H4 (cell line): ENCODE measurements around the gene HNRNPR. TPM values are rescaled to one million over a fixed set of nuclear protein-coding genes. Genes with fewer than 3 reads are reported as not detected.

Experiments used
- DNase-seq: peaks from one replicate; pipeline ENCODE4 v3.0.0-alpha.2; 2015; ENCODE audit warnings: low spot score
- total RNA-seq: library from RNA; depleted of rRNA; stranded (reverse); fragments of >200 nt; shearing (Covaris generic); gene quantifications from 2 replicates; pipeline ENCODE4 v1.2.3, GENCODE V29; 2014

HNRNPR gene
- total RNA-seq, 1 experiment from 2014 or later = 180 TPM

DNA sequence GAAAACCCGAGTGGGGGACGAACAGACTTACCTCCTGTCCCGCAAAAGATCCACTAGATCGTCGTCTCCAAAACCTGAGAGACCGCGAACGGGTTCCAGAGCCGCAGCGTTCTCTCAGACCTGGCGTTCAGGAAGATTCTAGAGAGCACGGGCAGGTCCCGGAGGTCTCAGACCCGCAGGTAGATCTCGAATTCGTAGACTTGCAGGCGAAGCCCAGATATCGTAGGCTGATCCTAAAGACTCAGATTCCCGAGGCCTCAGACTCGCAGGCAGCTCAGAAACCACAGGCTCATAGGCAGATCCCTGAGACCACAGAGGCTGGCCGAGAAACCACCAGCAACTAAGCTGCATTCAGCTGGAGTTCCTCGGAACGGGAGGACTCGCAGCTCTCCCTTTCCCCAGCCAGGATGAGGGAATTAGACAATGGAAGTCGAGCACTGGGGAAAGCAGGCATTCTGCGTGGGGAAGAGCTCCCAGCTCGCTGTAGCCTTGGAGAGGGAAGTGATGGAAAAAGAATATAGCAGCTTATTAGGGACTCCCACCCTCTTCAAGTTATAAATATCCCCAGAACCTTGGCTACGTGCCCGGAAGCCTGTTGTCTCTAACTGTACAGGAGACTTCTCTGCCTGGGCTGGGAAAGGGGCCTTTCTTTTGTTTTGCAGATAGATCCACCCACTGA lies 25.4 kb upstream of the HNRNPR start, which contains the start of gene ZNF436:
ZNF436 (minus strand) TSS at position 502 of the 679 bp plus-strand sequence. CDS start 1,831 bp downstream, outside the sequence.
- peak; percentile 77 for DNase-seq

DNA sequence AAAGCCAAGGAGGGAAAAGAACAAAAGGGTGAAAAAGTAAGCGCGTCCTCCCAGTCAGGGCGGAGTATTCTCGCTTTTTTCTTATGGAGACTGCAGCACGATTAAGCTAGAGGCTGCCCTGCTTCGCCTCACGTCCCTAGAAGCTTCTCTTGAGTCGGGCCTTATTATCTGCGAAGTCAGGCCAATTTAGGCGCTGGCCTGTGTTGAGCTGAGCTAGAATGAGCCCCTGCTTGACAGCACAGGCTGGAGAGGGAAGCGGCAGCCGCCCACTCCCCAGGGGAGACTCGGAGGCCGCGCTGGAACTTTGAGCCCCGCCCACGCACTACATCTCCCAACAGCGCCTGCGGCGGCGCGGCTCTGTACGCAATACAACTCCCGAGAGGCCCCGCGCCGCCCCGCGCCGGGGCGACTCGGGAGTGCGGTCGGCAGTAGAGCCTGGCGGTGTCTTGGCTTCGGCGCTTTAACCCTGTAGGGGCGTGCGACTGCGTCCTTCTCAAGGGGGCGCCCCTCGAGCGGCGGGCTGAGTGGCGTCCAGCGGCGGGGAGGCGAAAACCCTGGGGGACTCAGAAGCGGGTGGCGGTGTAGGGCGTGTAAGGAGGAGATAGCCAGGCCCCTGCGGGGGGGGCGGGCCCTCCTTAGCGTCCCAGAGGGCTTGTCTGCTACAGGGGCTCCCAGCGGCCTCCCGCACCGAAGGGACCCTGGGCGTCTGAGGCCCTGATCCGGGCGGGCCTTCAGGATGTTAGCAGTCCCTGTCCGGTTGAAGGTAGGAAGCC lies 24.7 kb upstream of the HNRNPR start:
- DNase-seq = peak; percentile 82

DNA sequence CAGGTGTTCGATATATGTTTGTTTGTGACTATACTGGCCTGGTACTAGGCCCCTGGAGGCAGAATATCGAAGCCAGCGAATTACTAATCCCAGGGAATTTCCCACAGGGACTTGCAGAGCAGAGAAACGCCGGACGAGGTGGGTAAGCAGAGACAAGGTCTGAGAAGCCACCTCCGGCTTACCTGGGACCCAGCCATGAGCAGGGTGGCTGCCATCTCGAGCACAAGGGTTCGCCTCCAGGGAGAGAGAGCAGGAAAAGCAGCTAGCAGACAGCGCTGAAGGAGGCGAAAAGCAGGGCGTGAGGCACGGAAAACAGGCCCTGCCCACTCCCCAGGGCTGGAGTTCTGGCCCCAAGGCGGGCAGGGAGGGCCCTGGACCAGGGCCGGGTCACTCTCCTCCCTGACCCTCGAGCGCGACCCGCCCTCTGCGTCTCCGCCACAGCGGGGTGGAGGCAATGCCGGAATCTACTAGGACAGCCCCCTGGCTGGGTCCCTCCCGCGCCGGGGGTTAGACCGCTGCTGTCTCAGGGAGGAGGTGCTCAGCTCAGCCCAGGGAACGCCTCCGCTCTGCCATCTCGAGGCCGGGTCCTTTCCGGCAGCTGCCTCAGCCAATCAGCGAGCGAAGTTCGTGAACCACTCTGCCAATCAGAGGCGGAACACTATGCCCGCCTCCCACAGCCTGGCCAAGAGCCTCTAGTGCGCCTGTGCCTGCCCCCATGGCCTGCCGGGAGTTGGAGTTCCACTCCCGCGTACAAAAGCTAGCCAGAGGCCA lies 23.9 kb upstream of the HNRNPR start:
- DNase-seq = peak; percentile 99

DNA sequence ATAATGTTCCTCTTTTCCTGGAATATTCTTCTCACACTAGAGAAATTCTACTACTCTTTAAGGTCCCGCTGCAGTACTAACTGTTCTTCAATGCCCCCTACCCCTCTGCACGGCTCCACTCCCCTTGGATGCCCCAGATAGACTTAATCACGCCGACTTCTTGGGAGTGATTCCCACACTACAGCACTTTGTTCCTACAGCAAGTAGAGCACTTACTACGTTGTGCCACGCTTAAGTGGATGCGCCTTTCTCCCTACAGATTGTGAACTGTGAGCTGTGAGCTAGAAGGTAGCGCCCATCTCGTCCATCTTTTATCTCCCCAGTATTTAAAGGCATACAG lies 23.3 kb upstream of the HNRNPR start:
- DNase-seq = no peak

DNA sequence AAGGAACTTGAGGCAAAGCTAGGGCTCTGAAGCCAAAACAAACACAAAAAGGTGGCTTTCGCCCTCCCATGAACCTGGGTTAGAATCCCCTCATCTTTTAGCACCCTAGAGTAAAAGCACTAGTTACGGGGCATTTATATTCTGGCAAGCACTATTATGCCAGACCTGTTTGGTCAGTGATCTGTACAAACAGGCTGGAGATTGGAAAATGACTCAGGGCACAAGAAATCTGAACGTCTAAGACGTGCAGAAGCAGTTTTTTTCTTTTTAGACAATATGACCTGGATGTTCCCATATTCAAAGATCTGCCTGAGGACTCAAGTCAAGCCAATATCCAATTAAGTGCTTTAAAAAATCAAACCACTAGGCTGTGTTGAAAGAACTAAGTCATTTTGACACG lies 22.5 kb upstream of the HNRNPR start:
- no peak for DNase-seq

DNA sequence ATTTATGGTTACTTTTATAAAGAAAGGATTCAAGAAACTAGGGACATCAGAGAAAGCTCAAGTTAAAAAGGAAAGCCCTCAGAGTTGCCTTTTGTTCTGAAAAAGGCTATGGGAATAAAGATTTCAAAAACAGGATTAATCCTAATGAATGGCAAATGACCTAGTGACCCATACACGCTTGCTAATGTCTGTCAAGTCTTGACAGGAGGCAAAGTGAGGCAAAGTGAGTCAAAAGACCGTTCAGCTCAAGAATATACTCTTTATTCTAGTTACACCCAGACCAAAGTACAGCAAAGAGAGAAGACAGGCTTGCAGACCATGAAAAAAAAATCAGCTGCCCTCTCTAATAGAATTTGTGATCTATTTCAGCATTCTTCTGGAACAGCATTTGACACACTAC lies 22.1 kb upstream of the HNRNPR start:
- no peak for DNase-seq

DNA sequence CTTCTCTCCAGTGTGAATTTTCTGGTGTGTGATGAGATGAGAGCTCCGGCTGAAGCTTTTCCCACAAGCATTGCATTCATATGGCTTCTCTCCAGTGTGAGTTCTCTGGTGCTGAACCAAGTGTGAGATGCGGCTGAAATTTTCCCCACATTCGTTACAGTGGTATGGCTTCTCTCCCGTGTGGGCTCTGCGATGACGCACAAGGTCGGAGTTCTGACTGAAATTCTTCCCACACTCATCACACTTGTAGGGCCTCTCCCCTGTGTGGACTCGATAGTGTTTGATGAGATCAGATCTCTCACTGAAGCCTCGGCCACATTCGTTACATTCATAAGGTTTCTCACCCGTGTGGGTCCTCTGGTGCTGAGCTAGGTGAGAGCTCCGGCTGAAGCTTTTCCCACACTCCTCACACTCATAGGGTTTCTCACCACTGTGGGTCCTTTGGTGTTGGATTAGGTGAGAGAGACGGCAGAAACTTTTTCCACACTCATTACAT lies 18.2 kb upstream of the HNRNPR start:
- DNase-seq = no peak

DNA sequence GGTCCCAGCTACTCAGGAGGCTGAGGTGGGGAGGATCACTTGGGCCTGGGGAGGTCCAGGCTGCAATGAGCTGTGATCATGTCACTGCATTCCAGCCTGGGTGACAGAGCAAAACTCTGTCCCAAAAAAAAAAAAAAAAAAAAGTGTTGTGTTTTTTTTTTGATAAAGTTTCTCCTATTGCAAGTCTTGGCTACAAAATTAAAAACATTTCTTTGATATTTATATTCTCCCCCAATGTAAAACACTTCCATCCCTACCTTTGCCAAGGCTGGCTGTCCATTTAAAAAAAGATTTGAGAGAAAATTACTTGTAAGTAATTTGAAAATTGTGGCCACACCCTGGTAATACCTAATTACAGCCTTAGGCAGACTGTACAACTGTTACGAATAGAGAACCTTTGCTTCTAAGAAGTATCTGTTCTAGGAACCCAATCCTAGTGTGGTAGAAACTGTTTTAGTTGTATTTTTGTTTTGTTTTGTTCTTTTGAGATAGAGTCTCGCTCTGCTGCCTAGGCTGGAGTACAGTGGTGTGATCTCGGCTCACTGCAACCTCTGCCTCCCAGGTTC lies 14.3 kb upstream of the HNRNPR start:
- DNase-seq = no peak

DNA sequence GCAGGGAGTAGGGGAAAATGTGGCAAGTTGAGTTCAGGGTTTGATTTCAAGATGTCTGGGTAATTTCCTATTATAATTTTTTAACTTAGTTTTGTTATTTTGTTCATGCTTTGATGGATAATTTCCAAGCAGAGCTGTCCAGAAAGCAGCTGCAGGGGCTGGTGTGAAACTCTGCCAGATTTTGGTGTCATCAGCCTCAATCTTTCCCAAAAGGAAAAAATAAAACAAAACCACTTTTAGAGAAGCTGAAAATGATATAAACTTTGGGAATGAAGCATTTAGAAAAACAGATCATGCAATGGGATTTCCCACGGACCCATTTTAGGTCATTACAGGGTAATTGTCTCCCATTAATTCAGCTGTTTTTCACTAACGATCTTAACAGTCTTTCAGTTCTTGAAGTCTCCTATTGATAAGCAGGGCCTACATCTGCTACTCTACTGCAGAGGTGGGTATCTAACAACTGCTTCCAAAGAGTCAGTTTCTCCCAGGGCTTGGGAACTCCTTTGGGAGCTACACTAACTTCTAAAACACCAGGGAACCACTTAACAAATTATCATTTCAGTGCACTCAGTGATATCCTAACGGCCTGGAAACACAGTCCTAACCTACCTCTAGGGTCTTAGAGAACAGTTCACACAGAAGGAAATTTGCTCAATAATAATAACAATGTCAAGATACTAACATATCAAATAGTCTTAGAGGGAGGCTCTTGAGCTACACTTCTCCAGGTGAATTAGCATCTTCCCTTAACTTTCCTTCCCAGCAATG lies 13.2 kb upstream of the HNRNPR start:
- no peak for DNase-seq

DNA sequence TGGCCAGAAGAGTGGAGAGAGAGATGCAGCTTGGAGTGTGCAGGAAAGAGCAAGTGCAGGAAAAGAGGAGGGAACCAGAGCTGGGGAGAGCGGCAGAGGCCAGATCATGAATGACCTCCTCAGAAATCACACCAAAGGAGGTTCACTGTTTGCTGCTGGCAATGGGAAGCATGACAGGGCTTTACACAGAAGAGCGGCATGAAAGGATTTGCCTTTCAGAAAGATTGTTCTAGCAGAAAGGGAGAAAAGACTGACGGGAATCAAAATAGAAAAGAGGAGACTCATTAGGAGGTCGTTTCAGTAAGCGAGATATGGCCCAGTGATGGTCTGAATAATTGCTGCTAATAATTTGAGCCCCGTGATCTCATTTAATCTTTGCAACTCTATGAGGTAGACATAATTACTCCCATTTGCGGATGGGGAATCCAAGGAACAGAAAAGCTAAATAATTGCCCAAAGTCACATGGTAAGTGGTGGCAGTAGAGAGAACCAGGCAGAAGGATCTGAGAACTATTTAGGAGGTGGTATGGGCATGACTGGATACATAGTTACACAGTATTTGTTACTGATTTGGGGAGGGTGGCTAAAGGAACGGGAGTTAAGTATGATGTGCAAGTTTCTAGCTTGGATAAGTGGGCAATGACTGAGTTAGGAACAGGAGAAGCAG lies 12.5 kb upstream of the HNRNPR start:
- DNase-seq = no peak

DNA sequence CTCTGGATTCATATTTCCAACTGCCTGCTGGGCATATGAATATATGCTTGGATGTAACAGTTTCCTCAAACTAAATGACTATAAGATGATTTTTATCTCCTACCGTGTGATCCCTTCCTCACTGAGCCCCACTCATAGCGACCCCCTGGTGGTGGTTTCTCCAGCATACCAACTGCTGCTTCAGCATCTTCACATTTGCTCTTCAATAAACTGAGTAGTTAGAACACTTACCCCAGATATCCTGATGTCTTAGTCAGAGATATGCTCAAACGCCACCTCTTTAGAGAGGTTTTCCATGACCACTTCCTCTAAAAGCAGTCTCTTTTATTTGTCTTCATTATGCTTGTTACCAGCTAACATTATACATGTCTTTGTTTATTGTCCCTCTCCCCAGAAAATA lies 10.2 kb upstream of the HNRNPR start:
- DNase-seq = no peak

DNA sequence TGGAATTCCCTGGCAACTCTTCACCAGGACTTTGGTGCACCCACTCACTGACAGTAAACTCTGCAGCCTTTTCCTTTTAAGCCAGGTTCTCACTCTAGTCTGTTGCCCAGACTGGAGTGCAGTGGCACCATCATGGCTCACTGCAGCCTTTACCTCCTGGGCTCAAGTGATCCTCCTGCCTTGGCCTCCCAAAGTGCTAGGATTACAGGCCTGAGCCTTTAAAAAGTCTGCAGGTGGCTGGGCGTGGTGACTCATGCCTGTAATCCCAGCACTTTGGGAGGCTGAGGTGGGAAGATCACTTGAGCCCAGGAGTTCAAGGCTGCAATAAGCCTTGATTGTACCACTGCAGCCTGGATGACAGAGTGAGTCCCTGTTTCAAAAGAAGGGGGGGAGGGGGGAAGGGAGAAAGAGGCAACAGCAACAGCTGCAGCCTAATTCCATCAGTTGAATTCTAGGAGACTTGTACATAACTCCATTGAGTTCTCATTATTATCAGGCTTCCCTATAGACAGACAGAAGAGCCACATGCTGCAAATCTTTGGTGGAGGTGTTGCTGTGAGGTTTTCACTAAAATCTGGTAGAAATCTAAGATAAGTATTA lies 8.1 kb upstream of the HNRNPR start:
- DNase-seq = no peak

DNA sequence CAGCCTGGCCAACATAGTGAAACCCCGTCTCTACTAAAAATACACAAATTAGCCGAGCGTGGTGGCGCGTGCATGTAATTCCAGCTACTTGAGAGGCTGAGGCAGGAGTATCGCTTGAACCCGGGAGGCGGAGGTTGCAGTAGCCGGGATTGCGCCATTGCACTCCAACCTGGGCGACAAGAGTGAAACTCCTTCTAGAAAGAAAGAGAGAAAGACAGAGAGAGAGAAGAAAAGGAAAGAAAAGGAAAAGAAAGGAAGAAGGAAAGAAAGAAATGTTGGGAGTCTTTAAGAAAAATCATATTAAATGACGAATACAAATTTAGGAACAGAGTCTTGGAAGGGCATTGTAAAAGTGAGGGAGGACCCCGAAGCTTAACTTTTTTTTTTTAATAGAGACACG lies 1.8 kb upstream of the HNRNPR start:
- no peak for DNase-seq

DNA sequence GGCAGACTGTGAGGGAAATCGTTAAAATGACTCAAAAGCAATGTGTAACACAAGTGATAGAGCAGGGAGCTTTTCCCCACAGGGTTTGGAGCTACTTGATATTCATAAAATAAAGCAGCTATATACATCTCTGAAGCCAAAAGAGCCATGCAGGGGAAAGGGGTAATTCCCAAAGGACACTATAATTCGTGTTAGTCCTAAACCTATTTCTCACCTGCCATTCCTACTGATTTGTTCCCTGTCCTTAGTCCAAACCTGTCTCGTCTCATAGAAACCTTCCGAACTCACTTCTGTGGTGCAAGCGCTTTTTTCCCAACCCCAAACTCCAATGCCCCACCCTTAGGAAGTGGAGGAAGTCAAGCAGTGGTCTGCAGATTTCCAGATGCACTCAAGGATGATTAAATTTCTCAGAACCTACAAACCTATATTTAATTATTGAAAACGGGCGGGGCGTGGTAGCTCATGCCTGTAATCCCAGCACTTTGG lies 946 bp upstream of the HNRNPR start:
- no peak for DNase-seq

DNA sequence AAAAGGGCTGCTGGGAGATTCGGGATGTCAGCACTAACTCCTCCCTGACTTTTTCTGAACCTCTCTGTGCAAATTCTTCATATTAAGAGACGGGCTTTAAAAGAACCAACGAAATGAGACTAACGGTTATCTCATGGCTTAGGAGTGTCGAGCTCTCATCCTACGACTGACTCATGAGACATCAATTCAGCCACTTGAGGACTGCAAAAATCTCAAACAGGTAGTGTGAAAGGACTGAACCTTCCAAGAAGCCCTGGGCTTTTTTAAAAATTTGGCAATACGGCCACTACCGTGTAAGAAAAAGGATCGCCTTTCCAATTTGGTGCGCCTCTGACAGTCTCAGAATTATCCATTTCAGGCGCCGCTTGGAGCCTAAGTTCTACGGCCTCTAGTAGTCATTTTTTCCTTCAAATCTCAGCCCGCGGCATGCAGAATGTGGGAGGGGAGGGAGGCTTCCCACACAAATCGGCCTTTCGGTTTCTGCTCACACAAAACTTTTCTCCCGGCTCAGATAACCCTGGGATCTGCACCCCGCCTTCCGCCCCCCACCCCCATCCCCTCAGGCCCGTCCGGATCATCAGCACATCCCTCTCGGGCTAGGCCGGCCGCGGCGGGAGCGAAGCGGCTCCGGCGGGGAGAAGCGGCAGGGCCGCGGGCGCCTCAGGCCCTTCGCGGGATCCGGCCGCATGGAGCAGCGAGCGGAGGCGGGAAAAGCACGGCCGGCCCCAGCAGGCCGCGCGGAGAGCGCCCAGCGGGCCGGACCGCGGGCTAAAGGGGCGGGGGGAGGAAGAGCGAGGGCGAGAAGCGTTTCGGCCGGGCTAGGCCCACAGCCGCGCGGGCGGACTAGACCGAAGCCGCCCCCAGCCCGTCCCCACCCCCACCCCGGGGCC lies 618 bp downstream of the HNRNPR start:
- peak; percentile 31 for DNase-seq

DNA sequence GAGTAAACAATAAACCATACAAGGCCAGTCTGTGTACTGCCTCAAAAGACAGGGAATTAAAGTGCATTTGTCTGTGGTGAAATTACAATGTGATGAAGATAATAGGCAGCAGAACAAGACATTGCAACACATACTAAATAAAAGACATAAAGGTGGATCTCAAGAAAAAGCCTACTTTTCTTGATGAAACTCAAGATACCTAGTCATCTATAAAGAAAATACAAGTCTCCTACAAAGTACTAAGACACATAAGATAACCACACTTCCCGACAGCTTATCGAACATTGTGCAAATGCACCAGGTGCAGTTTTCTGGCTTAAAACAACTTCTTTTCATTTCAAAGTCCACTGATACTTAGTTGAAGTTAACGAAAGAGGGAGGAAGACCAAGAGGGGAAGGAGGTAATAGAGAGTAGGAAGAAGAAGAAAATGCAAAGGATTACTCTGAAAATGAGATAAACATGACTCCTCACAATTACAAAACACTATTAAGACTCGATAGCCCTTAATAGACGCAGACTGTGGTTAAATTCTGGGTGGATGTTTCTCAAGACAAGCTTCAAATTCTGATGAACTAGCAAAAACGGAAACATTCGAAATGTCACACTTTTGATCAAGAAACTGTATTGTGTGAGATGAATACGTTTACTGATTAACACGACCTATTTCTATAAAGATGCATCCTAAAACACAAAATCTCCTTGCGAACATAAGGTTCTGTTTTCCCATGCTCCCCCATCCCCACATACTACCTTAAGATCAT lies 2.0 kb downstream of the HNRNPR start:
- no peak for DNase-seq

DNA sequence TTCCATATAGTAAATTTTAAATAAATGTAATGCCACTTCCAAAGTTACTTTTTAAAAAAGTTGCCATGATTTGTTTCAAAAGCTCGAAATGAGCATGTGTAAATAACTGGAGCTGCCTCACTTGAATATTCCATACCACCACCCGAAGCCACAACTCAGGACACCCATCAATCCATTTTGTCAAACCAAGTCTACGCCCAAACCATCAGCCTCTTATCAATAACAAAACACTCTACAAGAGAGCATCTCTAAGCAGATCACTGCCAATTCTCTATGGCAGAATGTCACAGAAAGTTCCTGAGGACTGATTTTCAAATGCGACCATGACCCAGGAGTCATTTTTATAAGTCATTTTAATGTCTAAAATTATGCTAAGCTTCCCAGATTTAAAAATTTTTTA lies 4.5 kb downstream of the HNRNPR start:
- no peak for DNase-seq

DNA sequence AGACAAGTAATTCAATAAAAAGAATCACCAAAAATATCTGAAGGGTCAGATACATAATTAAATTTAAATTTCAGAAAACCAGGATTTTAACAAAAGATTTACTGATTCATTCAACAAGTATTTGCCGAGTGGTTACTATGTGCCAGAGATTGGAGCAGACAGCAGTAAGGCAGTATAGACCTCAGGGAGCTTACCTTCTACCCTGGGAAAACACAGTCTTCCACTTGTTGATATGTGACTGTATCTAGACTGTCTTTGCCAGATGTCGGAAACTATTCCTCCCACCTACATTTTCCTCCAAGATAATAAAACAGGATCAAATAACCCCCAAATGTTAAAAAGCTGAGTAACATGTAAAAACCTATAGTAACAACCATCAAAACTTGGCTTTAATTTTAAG lies 6.2 kb downstream of the HNRNPR start:
- DNase-seq = no peak
